Measurements from ENCODE around the gene MIX23. TPM values are rescaled to one million over a fixed set of nuclear protein-coding genes. Genes with fewer than 3 reads are reported as not detected.

Gene MIX23
- total RNA-seq, 1 donor from 2014 or later = 46.6 TPM

DNA sequence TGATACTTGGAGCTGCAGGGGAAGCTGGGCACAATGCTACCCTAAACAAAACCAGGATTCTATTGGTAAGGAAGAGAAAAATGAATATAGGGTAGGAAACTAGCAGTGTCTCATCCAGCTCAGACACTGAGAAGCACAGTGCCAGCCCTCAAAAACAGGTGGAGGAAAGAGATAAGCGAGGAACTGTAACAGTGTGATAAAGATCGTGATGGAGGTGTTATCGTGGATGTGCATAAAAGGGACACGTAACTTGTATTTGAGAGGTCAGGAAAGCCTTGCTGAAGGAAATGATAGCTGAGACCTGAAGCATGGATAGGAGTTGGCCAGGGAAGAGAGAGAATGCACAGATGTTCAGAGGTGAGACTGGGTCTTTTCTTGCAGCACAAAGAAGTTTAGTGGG, 27.4 kb downstream of the MIX23 start:
- Mint-ChIP-seq H3K4me1 (ENCODE audit: low read depth, unreplicated experiment) (no peaks in the 10 kb centered on the region), H3K27me3 (ENCODE audit: low read depth, unreplicated experiment) (no peaks in the 10 kb centered on the region), H3K36me3 (ENCODE audit: low read depth, unreplicated experiment) (peaks cover 5% of the 10 kb centered on the region), H3K27ac (ENCODE audit: unreplicated experiment) (no peak overlapping the region), H3K4me3 (ENCODE audit: unreplicated experiment) (no peak overlapping the region), H3K9me3 (ENCODE audit: unreplicated experiment) (no peaks in the 10 kb centered on the region)
- Histone ChIP-seq H3K9me3 (ENCODE audit: insufficient read depth, low read depth, low read length) (no peaks in the 10 kb centered on the region), H3K79me2 (ENCODE audit: insufficient read depth, low read length) (no peaks in the 10 kb centered on the region), H2AFZ (ENCODE audit: low read depth, low read length) (no peak overlapping the region), H3K27me3 (ENCODE audit: insufficient read depth, low read length) (no peaks in the 10 kb centered on the region), H3K4me1 (ENCODE audit: insufficient read depth, low read length) (no peaks in the 10 kb centered on the region), H3K4me2 (ENCODE audit: low read length) (no peak overlapping the region), H4K20me1 (ENCODE audit: insufficient read depth, low read length) (no peaks in the 10 kb centered on the region), H3K9ac (ENCODE audit: low read length) (no peak overlapping the region), H3K27ac (ENCODE audit: low read depth, low read length) (no peak overlapping the region), H3K4me3 (ENCODE audit: insufficient read depth, low read depth, low read length) (no peak overlapping the region), H3K36me3 (ENCODE audit: insufficient read depth, low read length) (peaks cover 4% of the 10 kb centered on the region)
- DNase-seq (ENCODE audit: low read depth) (no peak), FAIRE-seq (no peak)
- TF ChIP-seq CTCF (IDR thresholded peaks at IDR 0.05; ENCODE audit: insufficient read depth, low read depth, low read length) (no peak), EZH2 (IDR thresholded peaks at IDR 0.05; ENCODE audit: insufficient read depth, low read length) (no peak)

DNA sequence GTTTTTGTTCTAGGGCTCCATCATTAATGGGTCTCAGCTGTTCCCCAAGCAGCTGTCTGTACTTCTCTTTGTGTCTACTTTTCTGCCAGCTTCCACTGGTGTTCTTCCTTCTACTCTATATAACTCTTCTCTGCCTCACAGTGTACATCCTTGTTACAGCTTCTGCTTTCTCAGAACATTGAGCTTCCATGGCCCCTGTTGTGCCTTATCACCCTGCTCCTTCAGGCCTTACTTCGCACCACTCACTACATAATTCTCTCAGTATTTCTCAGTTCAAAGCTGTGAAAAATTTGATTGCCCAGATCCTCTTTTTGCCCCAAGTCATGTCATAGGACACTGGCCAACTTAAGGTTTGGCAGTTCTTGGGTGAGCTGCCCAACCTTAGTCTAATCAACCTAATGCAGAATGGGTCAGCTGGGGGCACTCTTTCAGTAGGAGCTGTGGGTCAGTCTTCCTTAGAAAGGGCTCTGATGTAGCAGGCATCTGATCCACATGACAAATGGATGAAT, 29.1 kb downstream of the MIX23 start:
- Histone ChIP-seq H3K79me2 (ENCODE audit: insufficient read depth, low read length) (no peaks in the 10 kb centered on the region), H3K4me2 (ENCODE audit: low read length) (no peak overlapping the region), H3K27me3 (ENCODE audit: insufficient read depth, low read length) (no peaks in the 10 kb centered on the region), H2AFZ (ENCODE audit: low read depth, low read length) (no peak overlapping the region), H3K4me3 (ENCODE audit: insufficient read depth, low read depth, low read length) (no peak overlapping the region), H3K36me3 (ENCODE audit: insufficient read depth, low read length) (no peaks in the 10 kb centered on the region), H3K27ac (ENCODE audit: low read depth, low read length) (no peak overlapping the region), H3K9ac (ENCODE audit: low read length) (no peak overlapping the region), H4K20me1 (ENCODE audit: insufficient read depth, low read length) (no peaks in the 10 kb centered on the region), H3K9me3 (ENCODE audit: insufficient read depth, low read depth, low read length) (no peaks in the 10 kb centered on the region), H3K4me1 (ENCODE audit: insufficient read depth, low read length) (no peaks in the 10 kb centered on the region)
- H3K27me3 Mint-ChIP-seq (ENCODE audit: low read depth, unreplicated experiment) = no peaks in the 10 kb centered on the region
- no peak for DNase-seq (ENCODE audit: low read depth)
- no peaks in the 10 kb centered on the region for H3K4me1 Mint-ChIP-seq (ENCODE audit: low read depth, unreplicated experiment)
- FAIRE-seq = no peak
- peaks cover 5% of the 10 kb centered on the region for H3K36me3 Mint-ChIP-seq (ENCODE audit: low read depth, unreplicated experiment)
- no peaks in the 10 kb centered on the region for H3K9me3 Mint-ChIP-seq (ENCODE audit: unreplicated experiment)
- no peak overlapping the region for H3K27ac Mint-ChIP-seq (ENCODE audit: unreplicated experiment)
- no peak overlapping the region for H3K4me3 Mint-ChIP-seq (ENCODE audit: unreplicated experiment)
- TF ChIP-seq EZH2 (IDR thresholded peaks at IDR 0.05; ENCODE audit: insufficient read depth, low read length) = no peak
- TF ChIP-seq CTCF (IDR thresholded peaks at IDR 0.05; ENCODE audit: insufficient read depth, low read depth, low read length) = no peak

- no peak overlapping the region for H2AFZ ChIP-seq (ENCODE audit: low read depth, low read length)
- no peaks in the 10 kb centered on the region for H3K4me1 Mint-ChIP-seq (ENCODE audit: low read depth, unreplicated experiment)
- no peaks in the 10 kb centered on the region for H3K36me3 ChIP-seq (ENCODE audit: insufficient read depth, low read length)
- no peak overlapping the region for H3K4me3 Mint-ChIP-seq (ENCODE audit: unreplicated experiment)
- no peaks in the 10 kb centered on the region for H3K9me3 ChIP-seq (ENCODE audit: insufficient read depth, low read depth, low read length)
- TF ChIP-seq EZH2 (IDR thresholded peaks at IDR 0.05; ENCODE audit: insufficient read depth, low read length) = no peak
- TF ChIP-seq CTCF (IDR thresholded peaks at IDR 0.05; ENCODE audit: insufficient read depth, low read depth, low read length) = no peak
- H3K4me2 ChIP-seq (ENCODE audit: low read length) = no peak overlapping the region
- H4K20me1 ChIP-seq (ENCODE audit: insufficient read depth, low read length) = no peaks in the 10 kb centered on the region
- no peaks in the 10 kb centered on the region for H3K27me3 Mint-ChIP-seq (ENCODE audit: low read depth, unreplicated experiment)
- H3K9me3 Mint-ChIP-seq (ENCODE audit: unreplicated experiment) = no peaks in the 10 kb centered on the region
- no peaks in the 10 kb centered on the region for H3K4me1 ChIP-seq (ENCODE audit: insufficient read depth, low read length)
- no peak overlapping the region for H3K27ac ChIP-seq (ENCODE audit: low read depth, low read length)
- no peak for FAIRE-seq
- DNase-seq (ENCODE audit: low read depth) = no peak
- no peaks in the 10 kb centered on the region for H3K27me3 ChIP-seq (ENCODE audit: insufficient read depth, low read length)
- no peak overlapping the region for H3K9ac ChIP-seq (ENCODE audit: low read length)
- no peak overlapping the region for H3K4me3 ChIP-seq (ENCODE audit: insufficient read depth, low read depth, low read length)
- H3K36me3 Mint-ChIP-seq (ENCODE audit: low read depth, unreplicated experiment) = no peaks in the 10 kb centered on the region
- H3K27ac Mint-ChIP-seq (ENCODE audit: unreplicated experiment) = no peak overlapping the region
- no peaks in the 10 kb centered on the region for H3K79me2 ChIP-seq (ENCODE audit: insufficient read depth, low read length)
Measured at GRCh38 chr3:122353215-122353614, 29.8 kb downstream of the MIX23 start.
